GM19328 (cell line): ENCODE data around the gene GNAO1.
A peak's percentile ranks its signal among the peaks of the same experiment; 100 is the strongest.

Source experiments
- ATAC-seq: cut with Tn5 transposase; IDR thresholded peaks from one replicate; pipeline ENCODE4 v1.9.1; 2021; ENCODE audit warnings: mild to moderate bottlenecking, moderate library complexity; ENCODE audit not compliant: unreplicated experiment

Gene GNAO1

DNA sequence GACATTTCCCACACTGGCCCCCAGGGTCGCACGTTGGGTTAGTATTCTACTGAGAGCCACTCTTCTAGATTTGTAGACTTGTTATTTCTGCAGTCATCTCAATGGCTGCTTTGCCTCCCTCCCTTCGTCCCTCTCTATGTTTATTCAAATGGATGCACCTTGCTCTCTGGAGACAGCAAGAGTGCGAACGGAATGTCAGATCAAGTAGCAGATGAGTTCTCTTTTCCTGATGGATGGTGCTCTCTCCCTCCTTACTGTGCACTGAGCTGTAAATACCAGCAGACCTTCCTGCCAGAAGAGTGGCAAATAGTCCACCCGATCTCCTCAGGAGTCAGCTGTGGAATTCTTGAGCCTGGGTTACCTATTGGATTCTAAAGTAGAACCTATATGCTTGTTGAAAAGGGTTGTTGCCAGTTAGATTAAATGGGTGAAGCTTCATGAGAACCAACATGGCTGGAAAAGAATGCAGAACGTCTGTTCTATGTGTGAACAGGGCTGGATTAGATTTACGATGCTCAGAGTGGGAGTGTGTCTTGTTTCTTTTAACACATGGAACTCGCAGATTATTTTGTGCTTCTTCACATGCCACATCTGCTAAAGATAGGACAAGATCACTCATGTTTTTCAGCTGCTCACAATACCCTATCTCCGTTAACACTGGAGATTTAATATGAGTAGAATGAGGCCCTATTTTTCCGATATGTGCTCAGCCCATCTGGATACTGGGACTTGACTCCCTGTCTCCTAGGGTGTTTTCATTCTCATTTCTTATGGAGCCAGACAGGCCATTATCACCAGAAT lies 6.1 kb downstream of the GNAO1 start:
- ATAC-seq, result no peak

DNA sequence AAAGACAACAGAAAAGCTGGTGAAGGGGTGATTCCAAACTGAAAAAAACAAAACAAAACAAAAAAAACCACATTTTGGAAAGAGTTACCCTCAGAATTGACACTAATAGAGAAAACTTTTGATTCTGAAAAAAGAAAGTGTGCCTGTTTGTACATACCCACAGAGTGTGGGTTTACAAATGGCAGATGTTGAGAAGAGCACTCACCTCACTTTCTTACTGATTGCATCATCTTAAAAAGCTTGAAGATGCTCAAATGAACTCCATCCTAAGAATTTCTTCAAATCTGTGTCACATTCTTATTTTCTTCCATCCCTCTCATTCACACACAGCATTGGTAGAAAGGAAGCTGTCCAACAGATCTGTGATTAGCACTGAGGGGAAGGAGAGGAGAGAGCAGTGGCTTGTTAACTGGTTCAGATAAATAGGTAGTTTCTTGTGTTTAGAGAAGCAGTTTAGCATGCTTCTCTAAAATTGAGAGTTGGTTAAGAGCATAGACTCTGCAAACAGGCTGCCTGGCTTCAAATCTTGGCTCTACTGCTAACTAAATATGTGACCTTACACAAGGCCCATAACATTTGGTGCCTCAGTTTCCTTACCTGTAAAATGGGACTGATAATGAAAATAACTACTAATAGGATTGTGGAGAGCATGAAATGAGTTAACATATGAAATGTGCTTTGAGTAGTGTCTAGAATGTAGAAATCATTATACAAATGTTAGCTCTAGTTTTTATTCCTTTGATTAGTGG lies 6.9 kb downstream of the GNAO1 start:
- ATAC-seq, result no peak

DNA sequence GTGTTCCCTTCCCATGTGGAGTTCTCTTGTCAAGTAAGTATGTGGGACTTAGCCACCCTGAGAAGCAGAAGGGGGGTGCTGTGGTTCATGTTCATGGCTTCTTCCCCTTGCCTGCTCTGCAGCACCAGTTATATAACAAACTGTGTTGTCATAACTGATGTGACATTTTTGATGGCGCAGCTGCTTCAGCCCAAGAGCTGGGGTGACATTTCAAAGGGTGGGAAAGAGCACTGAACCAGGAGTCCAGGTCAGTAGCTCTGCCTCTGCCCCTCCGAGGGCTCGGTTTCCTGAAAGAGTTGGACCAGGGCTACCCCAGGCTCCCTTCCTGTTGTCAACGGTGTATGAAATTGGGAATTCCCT lies 7.4 kb downstream of the GNAO1 start:
- ATAC-seq, result no peak

DNA sequence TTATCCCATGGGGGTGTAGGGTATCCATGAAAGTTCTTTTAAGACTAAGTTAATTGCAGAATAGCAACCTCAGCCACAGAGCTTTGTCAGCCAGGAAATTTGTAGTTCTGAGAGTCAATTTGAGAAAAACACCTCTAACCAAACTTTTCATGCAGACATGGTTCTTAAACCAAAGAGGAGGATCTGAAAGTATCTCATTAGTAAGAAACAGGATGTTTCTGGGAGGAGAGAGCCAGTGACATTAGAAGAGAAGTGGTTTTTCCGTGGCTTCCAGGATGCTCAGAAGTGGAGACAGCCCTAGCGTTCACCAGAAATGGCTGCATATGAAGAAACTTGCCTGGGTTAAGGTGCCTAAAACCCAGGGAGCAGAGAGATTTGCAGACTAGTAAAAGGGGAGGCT lies 7.9 kb downstream of the GNAO1 start:
- peak; percentile 51 for ATAC-seq

DNA sequence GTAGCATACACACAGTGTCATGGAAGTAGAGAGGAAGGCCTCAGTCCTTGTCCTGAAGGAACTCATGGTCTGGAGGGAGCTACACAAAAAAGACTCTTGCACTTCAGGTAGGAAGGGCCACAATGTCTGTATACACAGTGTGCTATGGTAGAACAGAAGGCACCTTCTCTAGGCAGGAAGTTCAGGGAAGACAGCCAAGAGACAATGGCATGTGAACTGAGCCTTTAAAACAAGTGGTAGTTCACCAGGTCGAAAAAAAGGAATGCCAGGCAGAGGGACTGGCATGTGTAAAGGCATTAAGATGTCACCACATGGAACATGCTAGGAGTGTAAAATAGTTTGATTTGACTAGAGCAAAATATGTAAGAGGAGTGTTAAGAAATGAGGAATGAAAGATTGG lies 9.7 kb downstream of the GNAO1 start:
- no peak for ATAC-seq

DNA sequence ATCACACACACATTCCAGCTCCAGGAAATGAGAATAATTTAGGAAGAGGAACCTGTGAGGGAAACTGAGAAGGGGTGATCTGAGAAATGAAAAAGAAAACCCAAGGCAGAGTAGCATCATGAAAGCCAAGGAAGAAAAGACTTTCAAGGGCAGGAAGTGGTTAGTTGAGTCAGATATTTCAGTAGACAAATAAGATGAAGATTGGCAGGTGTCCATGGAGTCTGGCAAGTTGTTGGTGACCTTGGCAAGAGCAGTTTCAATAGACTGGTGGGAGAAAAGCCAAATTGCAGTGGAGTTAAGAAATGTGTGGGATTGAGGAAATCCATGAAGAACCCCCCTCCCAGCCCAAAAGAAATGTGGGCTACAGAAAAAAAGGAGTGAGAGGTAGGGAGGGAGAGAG lies 10.7 kb downstream of the GNAO1 start:
- ATAC-seq, result no peak

DNA sequence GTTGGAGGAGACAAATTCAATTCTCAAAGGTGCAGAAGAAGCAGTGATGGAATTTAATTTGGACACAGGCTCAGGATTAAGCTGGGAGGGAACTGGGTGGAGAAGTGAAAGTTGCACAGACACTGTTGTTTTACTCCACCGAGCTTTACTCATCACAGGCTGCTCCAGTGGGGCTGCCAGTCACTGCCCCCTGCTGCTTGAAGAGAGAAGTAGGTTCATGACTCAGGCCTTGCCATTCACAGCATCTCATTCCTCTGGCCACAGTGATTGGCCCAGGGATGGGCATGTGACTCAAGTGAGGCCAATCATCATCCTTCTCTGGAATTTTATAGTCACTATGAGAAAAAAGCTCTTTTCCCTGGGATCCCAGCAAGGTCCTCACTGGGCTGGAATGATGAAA lies 11.8 kb downstream of the GNAO1 start:
- no peak for ATAC-seq

DNA sequence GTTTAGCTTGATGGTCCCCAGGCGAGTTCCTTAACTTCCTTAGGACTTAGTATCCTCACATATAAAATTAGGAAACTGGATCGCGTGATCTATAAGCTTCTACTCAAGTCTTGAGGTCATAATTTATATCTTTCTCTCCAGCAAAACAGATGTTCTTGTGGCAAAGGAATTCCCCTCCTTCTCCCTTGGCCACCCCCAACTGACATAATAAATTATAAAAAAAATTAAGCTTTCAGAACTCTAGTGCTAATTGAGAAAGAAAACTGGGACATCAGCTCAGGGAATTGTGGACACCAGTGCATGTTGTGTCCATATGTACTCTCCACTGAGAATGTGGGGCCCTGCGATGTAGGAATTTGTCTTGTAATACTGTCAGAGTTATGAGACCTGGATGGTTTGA lies 13.5 kb downstream of the GNAO1 start:
- ATAC-seq, result no peak

DNA sequence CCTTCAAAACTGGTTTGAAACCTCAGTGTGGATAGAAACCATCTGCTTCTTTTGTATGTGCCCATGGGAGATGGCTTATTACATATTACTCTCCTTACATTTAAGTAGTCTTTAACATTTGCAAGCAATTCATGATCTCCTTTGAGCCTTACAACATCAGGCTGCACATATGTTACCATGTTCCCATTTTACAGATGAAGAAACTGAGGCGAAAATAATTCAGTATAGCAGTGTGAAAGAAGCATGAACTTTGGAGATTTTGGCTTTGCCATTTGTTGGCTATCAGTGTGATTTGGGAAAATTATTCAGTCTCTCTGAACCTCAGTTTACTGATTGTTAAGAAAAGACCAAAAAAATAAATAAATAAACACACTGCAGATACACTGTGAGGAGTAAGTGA lies 15.7 kb downstream of the GNAO1 start:
- ATAC-seq, result no peak

DNA sequence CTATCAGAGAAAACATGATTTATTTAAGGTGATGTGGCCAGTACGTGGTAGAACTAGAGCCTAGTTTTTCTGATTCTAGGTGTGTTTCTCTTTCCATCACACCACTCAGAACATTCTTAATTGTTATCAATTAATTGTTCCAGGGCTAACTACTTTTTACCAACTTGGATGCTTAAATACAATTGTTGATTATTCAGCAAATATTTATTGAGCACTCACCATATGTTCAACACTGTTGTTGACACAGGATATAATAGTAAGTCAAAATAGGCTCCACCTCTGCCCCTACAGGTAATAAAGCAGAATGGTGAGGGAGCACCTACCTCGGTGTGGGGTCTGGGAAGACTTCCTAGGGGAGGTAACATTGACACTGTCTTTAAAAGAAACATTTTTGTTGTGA lies 16.1 kb downstream of the GNAO1 start:
- no peak for ATAC-seq

DNA sequence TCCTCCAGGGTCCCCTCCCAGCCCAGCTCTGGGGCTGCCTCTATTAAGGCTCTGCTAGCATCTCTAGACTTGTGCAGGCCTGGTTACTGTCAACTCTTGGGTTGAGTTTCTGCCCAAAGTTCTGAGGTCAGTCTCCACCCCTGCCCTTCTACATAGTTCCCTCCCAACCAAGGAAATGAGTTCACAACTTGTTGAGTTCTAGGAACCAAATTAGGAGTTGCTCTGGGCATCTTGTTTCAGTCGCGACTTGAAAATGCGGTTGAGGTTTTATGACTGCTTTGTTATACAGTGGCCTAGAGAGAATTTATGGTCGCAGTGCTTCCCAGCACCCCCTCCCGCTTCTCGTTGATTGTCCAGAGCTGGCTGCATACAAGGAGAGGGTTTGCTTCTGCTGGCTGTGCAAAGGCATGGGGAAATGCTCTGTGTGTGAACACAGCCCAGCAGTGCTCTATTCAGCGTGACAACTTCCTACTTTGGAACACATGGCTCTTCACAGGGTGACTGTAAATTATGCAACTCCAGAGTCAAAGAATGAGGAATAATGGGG lies 20.2 kb downstream of the GNAO1 start:
- no peak for ATAC-seq

DNA sequence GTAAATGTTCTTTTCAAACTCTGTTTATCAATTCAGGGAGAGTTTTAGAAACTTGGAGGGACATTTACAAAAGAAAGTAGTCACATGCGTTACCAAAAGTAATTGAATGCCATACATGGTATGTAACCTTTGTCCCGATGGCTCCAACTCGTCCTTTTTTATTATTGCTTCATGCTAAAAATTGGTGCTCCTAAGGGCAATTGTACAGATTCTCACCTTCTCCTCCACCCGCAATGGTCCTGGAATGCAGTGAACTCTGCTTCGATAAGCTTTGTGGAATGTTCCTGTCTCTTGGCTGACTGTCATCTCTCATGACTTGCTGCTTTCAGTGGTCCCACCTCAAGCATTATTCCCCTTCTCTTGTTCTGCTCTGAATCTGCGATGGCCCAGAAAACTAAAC lies 20.9 kb downstream of the GNAO1 start:
- no peak for ATAC-seq

DNA sequence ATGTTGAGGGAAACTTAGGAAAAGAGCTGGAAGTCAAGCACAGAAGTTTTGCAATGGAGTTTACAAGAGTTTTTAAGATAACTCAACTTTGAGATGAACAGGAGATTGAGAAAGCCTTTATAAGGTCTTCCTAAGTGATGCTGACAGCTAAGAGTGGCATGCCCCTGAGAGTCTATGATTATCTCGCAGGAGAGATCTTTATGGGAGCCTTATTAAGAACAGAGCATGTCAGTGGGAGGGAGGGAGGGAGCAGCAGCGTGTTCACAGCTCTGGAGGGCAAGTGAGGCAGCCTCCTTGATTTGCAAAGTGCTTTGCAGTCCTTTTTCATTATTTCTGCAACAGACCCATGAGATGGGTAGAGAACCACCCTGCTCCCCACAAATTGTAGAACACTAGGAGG lies 30.7 kb downstream of the GNAO1 start:
- ATAC-seq, result no peak

DNA sequence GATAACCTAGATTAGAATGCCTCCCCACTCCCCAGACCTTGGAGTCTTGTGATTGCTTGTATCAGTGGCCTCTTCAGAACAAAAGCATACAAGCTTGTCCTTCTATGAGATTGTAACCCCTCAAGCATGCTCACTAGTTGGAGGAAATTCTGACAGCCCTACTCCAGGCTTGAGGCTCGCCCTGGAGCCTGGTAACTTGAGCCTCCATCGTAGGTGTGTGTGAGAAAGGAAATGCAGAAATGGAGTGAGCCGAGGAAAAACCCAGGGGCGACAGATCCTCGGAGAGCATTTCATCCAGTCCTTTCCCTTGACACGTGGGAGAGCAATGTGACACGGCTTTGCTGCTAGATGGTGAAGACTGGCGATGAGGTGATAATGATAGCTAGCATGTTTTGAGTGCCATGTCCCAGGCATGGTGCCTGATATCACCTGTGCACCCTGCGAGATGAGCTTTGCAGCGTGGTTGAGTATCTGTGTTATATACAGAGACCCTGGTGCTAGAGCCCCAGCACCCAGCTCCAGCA lies 31.2 kb downstream of the GNAO1 start:
- no peak for ATAC-seq

DNA sequence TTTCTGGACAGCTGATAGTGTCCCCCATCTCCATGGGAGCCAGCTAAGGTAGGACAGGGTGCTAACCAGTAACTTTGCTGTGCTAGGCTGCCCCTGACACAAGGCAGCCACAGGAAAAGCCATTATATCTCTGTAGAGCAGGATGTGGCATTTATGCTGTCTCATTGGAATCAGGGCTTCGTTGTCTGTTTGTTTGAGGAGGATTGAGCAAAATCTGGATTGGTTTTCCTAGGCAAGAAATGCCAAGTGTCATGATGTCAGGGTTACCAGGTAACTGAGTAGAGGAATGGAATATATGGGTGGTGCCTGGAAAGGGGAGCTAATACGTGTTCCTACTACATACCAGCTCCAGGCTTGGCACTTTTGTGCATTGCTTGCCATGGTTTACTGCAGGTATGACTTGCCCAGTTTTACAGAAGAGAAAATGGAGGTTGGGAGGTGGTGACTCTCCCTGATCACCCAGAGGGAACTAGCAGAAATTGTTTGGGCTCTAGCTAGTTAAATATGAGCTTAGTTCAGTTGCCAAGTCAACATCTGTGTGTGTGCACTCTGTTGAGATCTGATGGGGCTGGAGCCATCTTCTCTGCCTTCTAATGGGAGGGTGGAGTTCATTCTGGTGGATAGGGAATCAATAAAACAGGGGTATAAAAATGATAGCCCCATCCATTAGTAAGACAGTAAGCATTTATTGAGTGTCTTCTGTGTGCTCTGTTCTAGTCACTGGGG lies 33.9 kb downstream of the GNAO1 start:
- no peak for ATAC-seq

DNA sequence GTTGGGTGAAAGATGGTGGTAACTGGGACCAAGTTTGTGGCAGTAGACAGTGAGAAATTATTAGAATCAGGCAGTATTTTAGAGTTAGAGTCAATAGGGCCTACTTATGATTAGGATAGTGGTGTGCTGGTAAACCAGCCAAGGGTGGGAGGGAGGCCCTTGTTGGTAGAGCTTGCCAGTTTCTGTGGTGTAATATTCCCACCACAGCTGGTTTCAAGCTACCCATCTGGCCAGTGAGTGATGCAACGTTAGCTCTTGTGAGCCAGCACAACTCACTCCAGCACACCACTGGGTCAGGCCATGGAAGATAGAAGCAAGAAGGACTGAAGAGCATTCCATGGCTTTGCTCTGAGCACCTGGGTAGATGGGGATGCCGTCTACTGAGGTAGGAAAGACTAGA lies 34.9 kb downstream of the GNAO1 start:
- ATAC-seq, result no peak

DNA sequence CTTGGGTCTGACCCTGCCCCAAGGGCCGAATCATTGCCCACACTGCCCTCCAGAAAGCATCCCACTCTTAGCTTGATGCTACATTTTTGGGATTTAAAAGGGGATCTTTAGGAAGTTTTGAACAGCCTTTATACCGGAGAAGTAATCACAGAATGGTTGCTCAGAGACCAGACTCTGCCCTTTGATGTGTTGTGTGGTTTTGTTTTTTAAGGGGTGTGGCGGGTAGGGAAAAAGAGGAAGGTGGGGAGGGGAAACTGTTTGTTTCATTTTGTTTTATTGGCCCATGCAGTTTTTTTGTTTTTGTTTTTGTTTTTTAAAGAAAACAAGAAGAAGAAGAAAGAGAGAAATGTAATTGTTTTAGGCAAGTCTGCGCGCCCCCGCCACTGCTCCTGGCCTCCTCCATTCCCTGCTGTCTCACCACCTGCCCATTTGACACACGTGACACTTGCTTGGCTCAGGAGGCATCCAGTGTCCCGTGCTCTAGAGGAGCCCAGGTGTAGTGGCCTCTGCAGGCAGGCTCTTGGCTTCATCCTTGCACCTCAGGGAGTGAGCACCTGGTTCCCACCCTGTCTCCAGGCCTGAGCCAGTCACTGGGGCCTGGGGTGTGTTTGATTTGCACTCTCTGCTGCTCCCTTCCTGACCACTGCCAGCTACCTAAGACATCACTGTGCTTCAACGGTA lies 35.7 kb downstream of the GNAO1 start:
- ATAC-seq, result no peak

DNA sequence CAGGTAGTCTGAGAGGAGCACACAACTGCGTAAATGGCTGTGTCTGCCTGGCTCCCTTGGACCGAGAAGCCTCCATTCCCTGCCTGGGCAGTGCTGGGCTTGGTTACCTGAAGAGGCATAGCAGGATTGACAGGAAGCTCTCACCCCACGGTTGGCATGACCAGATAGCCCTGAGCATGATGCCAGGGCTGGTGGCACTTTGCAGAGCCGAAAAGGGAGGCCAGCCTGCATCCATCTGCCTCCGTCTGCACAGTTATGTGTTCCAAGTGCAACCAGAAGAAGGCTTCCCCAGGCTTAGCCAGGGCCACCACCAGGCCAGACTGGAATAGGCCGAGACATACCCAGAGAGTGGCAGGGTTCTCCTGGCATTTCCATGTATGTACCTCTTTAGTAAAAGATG lies 36.6 kb downstream of the GNAO1 start:
- no peak for ATAC-seq

DNA sequence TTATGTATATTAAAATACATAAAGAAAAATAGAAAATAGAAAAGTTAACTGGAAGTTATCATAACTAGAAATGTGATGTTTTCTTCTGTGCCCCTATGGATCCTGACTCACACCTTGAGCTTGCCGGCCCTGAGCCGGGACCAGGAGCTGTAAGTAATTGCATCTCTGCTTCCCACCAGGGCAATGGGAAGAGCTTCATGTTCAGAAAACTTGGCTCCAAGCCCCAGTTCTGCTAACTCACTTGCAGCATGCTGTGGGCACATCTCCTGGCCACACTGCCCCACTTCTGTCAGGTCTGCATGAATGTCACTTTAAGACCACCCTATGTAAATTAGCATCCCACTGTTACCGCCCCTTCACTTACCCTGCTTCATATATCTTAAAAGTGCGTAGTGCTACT lies 37.2 kb downstream of the GNAO1 start:
- ATAC-seq, result no peak

DNA sequence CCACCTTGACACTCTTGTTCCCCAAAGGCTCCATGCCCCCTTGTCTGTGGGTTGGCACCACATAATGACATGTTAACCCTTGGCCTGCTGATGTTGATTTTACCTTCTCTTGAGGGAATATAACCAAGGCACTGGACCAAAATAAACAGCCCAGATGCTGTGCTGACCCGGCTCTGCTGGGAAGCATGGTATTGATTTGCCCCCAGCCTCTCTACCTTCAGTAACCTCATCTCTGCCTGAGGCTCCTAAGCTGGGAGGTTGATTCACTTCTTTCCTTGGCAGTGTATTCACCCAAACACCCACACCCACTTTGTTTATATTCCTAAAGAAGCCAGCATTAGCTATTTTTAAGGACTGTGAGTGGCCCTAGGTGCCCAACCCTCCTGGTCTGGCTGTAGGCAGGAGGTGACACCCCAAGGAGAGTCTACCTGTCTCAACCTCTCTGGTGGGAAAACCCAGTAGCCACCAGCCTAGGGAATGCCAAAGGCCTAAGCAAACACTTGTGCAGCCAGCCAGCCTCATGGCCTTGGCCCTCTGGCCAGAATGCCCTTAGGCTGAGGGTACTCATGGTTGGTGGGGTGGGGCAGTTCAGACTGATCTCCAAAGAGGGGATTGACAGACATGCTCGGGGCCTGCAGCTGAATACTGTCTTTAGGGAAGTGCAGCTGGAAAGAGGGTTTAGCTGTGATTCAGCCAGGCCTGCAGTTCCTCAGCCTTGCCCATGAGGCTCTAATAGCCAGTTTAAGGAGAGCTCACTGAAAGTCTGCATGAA lies 42.7 kb downstream of the GNAO1 start:
- no peak for ATAC-seq
